HepG2 (cell line): ENCODE data around the gene ASXL1. TPM values are rescaled to one million over a fixed set of nuclear protein-coding genes. Genes with fewer than 3 reads are reported as not detected.

Source experiments
- ARNTL ChIP-seq: sonication (generic); formaldehyde crosslinking; IDR thresholded peaks from 2 replicates; pipeline ENCODE4 v1.4.0; 2020; ENCODE audit warnings: mild to moderate bottlenecking, missing genetic modification reagents
- ASH2L ChIP-seq: fragments of 300-600, 200-600 bp; sonication (generic); IDR thresholded peaks from 2 replicates; pipeline ENCODE4 v1.7.0; 2017; ENCODE audit warnings: low read depth, mild to moderate bottlenecking, moderate library complexity, mixed read lengths, low read length; ENCODE audit not compliant: insufficient read length
- BORCS8-MEF2B ChIP-seq: sonication (generic); formaldehyde crosslinking; IDR thresholded peaks from 2 replicates; pipeline ENCODE4 v1.8.0; 2022; ENCODE audit warnings: mild to moderate bottlenecking, missing genetic modification reagents
- ESRRA ChIP-seq: sonication (generic); formaldehyde crosslinking; IDR thresholded peaks from 2 replicates; pipeline ENCODE4 v1.5.1; 2020; ENCODE audit warnings: mild to moderate bottlenecking, low read depth, missing genetic modification reagents
- FOXA1 ChIP-seq, 2 experiments: fragments of 450-650 bp in 1 of 2; sonication (generic) in 1 of 2; formaldehyde crosslinking in 1 of 2; IDR thresholded peaks; 2 replicates each; pipeline versions ENCODE4 v1.4.0 to v1.6.1; 2016 to 2020; ENCODE audit warnings: missing genetic modification reagents in 1 of 2
- FOXO1 ChIP-seq: sonication (generic); formaldehyde crosslinking; IDR thresholded peaks from 2 replicates; pipeline ENCODE4 v1.4.0; 2020; ENCODE audit warnings: missing genetic modification reagents
- GFI1 ChIP-seq: sonication (generic); formaldehyde crosslinking; IDR thresholded peaks from 2 replicates; pipeline ENCODE4 v1.5.0; 2020; ENCODE audit warnings: missing genetic modification reagents, mild to moderate bottlenecking, borderline replicate concordance
- LCORL ChIP-seq, 2 experiments: fragments of 450-650 bp in 1 of 2; sonication (generic) in 1 of 2; formaldehyde crosslinking in 1 of 2; IDR thresholded peaks; 2 replicates each; pipeline versions ENCODE4 v1.5.0 to v1.6.1; 2017 to 2020; ENCODE audit warnings: antibody characterized with exemption in 1 of 2, missing genetic modification reagents in 1 of 2
- MAFF ChIP-seq: IDR thresholded peaks from 2 replicates; pipeline ENCODE4 v1.6.1; 2011; ENCODE audit warnings: low read depth, low read length, improper control_type of control experiment
- NFE2L1 ChIP-seq: sonication (generic); formaldehyde crosslinking; IDR thresholded peaks from 2 replicates; pipeline ENCODE4 v1.4.0; 2020; ENCODE audit warnings: missing genetic modification reagents, mild to moderate bottlenecking, borderline replicate concordance
- NPAS2 ChIP-seq: sonication (generic); formaldehyde crosslinking; IDR thresholded peaks from 2 replicates; pipeline ENCODE4 v1.8.0; 2022; ENCODE audit warnings: mild to moderate bottlenecking, missing genetic modification reagents, borderline replicate concordance
- SAP130 ChIP-seq: IDR thresholded peaks from 2 replicates; pipeline ENCODE4 v1.6.1; 2016; ENCODE audit warnings: low read depth
- SIX4 ChIP-seq: sonication (generic); formaldehyde crosslinking; IDR thresholded peaks from 2 replicates; pipeline ENCODE4 v1.4.0; 2020; ENCODE audit warnings: missing genetic modification reagents
- SNAPC2 ChIP-seq: sonication (generic); formaldehyde crosslinking; IDR thresholded peaks from 2 replicates; pipeline ENCODE4 v1.8.1; 2022; ENCODE audit warnings: mild to moderate bottlenecking, missing genetic modification reagents
- TCF7L2 ChIP-seq: IDR thresholded peaks from 2 replicates; pipeline ENCODE4 v1.6.1; 2011; ENCODE audit warnings: mild to moderate bottlenecking, low read depth, low read length, moderate library complexity
- THRA ChIP-seq: sonication (generic); formaldehyde crosslinking; IDR thresholded peaks from 2 replicates; pipeline ENCODE4 v1.4.0; 2020; ENCODE audit warnings: missing genetic modification reagents, borderline replicate concordance
- U2AF1 ChIP-seq: fragments of 200-400 bp; formaldehyde crosslinking; optimal IDR thresholded peaks from 2 replicates; pipeline ENCODE3; 2017; ENCODE audit warnings: mild to moderate bottlenecking, low read depth, low read length
- ZFP37 ChIP-seq: sonication (generic); formaldehyde crosslinking; IDR thresholded peaks from 2 replicates; pipeline ENCODE4 v1.4.0; 2020; ENCODE audit warnings: missing genetic modification reagents, borderline replicate concordance
- ZNF224 ChIP-seq: sonication (generic); formaldehyde crosslinking; IDR thresholded peaks from 2 replicates; pipeline ENCODE4 v1.5.0; 2020; ENCODE audit warnings: mild to moderate bottlenecking, missing genetic modification reagents
- ZNF296 ChIP-seq: sonication (generic); formaldehyde crosslinking; conservative IDR thresholded peaks from 2 replicates; pipeline ENCODE4 v1.5.0; 2020; ENCODE audit warnings: mild to moderate bottlenecking, missing genetic modification reagents
- ZNF335 ChIP-seq: sonication (generic); formaldehyde crosslinking; IDR thresholded peaks from 2 replicates; pipeline ENCODE4 v1.4.0; 2020; ENCODE audit warnings: missing genetic modification reagents
- ZNF337 ChIP-seq: sonication (generic); formaldehyde crosslinking; IDR thresholded peaks from 2 replicates; pipeline ENCODE4 v1.5.1; 2020; ENCODE audit warnings: missing genetic modification reagents, low read depth, mild to moderate bottlenecking, borderline replicate concordance
- ZNF687 ChIP-seq: sonication (generic); formaldehyde crosslinking; IDR thresholded peaks from 2 replicates; pipeline ENCODE4 v1.5.1; 2020; ENCODE audit warnings: mild to moderate bottlenecking, missing genetic modification reagents, moderate library complexity
- ZNF691 ChIP-seq: sonication (generic); formaldehyde crosslinking; IDR thresholded peaks from 2 replicates; pipeline ENCODE4 v1.4.0; 2020; ENCODE audit warnings: missing genetic modification reagents, low read depth, mild to moderate bottlenecking, borderline replicate concordance
- polyA plus RNA-seq, 8 experiments: library from polyadenylated mRNA; depleted of rRNA in 3 of 8; stranded (reverse) in 7 of 8; unstranded in 1 of 8; fragments of >200 nt; fragmentation: Illumina TruSeq in 4 of 8; extraction: Trizol in 4 of 8; gene quantifications; 2 replicates each; pipeline versions ENCODE4 v1.2.1 to v1.2.3, GENCODE V29; 2011 to 2016; ENCODE audit warnings: low read depth in 4 of 8, missing spikeins in 1 of 8, mixed read lengths in 1 of 8; ENCODE audit not compliant: insufficient read depth in 1 of 8
- total RNA-seq, 5 experiments: library from RNA; depleted of rRNA; stranded (reverse); fragments of >200 nt; fragmentation: Illumina TruSeq; extraction: Trizol; gene quantifications; 2 replicates each; pipeline ENCODE4 v1.2.3, GENCODE V29; 2016; ENCODE audit warnings: low read depth in 1 of 5

The ASXL1 gene
- total and polyA plus RNA-seq, 2 of the 13 experiments (the other 11 are each of a cell fraction or from before 2014, with no cell fraction given), result 62.1 to 74.8 TPM

- TF ChIP-seq ZNF224 (CRISPR knock-in tag), result no peak
- TF ChIP-seq ZFP37 (CRISPR knock-in tag), result no peak
- TF ChIP-seq SNAPC2 (CRISPR knock-in tag), result no peak
- TF ChIP-seq THRA (CRISPR knock-in tag), result no peak
- TF ChIP-seq LCORL (IDR thresholded peaks at IDR 0.05), result no peak
- peak; percentile 2; the same call in 1 of the 2 replicates for TF ChIP-seq LCORL (CRISPR knock-in tag; IDR thresholded peaks at IDR 0.05)
- TF ChIP-seq ZNF687 (CRISPR knock-in tag), result no peak
- no peak for TF ChIP-seq ESRRA (CRISPR knock-in tag)
- no peak for TF ChIP-seq TCF7L2
- no peak for TF ChIP-seq SIX4
- 0 out of 2 replicates have a peak, but pooled peaks have one; percentile 51 for TF ChIP-seq ZNF691 (CRISPR knock-in tag)
- TF ChIP-seq ZNF296, result no peak
- no peak for TF ChIP-seq ZNF337 (CRISPR knock-in tag)
- TF ChIP-seq MAFF, result no peak
- TF ChIP-seq BORCS8-MEF2B (CRISPR knock-in tag), result no peak
- TF ChIP-seq ZNF335, result no peak
- peak; percentile 32 for TF ChIP-seq ASH2L
- 0 out of 2 replicates have a peak, but pooled peaks have one; percentile 38 for TF ChIP-seq ARNTL (CRISPR knock-in tag)
- TF ChIP-seq SAP130 (CRISPR knock-in tag), result no peak
- TF ChIP-seq U2AF1, result no peak
- no peak for TF ChIP-seq NPAS2 (CRISPR knock-in tag)
- no peak for TF ChIP-seq GFI1 (CRISPR knock-in tag)
- TF ChIP-seq FOXA1 (IDR thresholded peaks at IDR 0.05), result no peak
- no peak for TF ChIP-seq FOXA1 (CRISPR knock-in tag; IDR thresholded peaks at IDR 0.05)
- 0 out of 2 replicates have a peak, but pooled peaks have one; percentile 5 for TF ChIP-seq FOXO1 (CRISPR knock-in tag)
- TF ChIP-seq NFE2L1 (CRISPR knock-in tag), result no peak
Measured at GRCh38 chr20:32355417-32355841, 2.7 kb upstream of the ASXL1 start (continued).
